GM10266 (cell line): ENCODE data around the gene ECT2L.
A peak's percentile ranks its signal among the peaks of the same experiment; 100 is the strongest.

ENCODE experiments used
- DNase-seq: peaks from one replicate; pipeline ENCODE4 v3.0.0; 2012; ENCODE audit errors: extremely low spot score
- TF ChIP-seq, protein P1 (sequence below): IDR thresholded peaks from 2 replicates; pipeline ENCODE4 v1.5.1; 2012; ENCODE audit warnings: mild to moderate bottlenecking, low read depth; ENCODE audit not compliant: control insufficient read depth, insufficient read depth; ENCODE audit errors: missing control alignments

ECT2L gene

GRCh38 chr6:138806889-138807288 lies 11.0 kb downstream of the ECT2L start:
- DNase-seq, result no peak
- TF ChIP-seq, protein P1, sequence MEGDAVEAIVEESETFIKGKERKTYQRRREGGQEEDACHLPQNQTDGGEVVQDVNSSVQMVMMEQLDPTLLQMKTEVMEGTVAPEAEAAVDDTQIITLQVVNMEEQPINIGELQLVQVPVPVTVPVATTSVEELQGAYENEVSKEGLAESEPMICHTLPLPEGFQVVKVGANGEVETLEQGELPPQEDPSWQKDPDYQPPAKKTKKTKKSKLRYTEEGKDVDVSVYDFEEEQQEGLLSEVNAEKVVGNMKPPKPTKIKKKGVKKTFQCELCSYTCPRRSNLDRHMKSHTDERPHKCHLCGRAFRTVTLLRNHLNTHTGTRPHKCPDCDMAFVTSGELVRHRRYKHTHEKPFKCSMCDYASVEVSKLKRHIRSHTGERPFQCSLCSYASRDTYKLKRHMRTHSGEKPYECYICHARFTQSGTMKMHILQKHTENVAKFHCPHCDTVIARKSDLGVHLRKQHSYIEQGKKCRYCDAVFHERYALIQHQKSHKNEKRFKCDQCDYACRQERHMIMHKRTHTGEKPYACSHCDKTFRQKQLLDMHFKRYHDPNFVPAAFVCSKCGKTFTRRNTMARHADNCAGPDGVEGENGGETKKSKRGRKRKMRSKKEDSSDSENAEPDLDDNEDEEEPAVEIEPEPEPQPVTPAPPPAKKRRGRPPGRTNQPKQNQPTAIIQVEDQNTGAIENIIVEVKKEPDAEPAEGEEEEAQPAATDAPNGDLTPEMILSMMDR, result no peak

DNA sequence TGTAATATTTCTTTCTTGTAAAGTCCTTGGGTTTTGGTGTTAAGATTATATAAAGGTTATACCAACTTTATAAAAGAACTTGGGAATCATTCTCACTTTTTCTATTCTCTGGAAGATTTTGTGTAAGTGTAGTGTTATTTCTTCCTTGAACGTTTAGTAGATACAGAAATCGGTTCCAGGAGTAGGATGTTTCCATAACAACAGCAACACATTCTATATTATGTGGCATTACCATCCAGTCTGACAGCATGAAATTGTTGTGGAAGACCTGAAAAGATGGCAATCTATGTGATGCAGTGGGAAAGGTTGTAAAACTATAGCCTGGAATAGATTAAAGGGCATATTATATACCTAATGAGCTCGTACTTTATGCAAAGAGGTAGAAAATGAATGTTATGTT lies 13.8 kb downstream of the ECT2L start:
- TF ChIP-seq, protein P1, result no peak
- DNase-seq, result no peak

DNA sequence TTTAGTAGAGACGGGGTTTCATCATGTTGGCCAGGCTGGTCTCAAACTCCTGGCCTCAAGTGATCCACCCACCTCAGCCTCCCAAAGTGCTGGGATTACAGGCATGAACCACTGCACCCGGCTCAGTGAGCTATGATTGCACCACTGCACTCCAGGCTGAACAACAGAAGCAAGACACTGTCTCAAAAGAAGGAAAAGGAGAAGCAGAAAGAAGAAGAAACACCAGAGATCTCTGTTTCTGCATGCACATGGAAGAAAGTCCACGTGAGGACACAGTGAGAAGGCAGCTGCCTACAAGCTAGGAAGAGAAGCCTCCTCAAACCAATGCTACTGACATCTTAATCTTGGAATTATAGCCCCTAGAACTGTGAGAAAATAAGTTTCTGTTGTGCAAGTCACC lies 16.0 kb downstream of the ECT2L start:
- TF ChIP-seq, protein P1, result no peak
- no peak for DNase-seq

GRCh38 chr6:138814179-138814834 lies 18.4 kb downstream of the ECT2L start:
- DNase-seq, result no peak
- TF ChIP-seq, protein P1, result no peak

DNA sequence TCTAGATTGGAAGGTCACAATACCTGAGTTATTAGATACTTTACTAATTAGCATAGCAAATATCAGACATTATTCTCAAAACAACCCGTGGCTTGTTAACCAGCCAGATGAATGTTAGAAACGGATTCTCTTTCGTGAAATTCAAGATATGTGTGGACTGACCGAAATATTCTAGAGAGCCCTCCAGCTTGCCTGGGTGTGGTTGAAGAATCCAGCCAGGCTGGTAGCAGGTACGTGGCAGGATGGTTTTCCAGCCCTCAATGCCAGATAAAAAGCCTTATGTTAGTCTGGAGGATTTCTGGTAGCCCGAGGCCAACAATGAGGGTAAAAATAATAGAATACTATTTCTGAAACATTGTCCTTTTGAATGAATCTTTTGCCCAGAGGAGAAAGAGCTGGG lies 19.3 kb downstream of the ECT2L start:
- DNase-seq, result no peak
- TF ChIP-seq, protein P1, result no peak

DNA sequence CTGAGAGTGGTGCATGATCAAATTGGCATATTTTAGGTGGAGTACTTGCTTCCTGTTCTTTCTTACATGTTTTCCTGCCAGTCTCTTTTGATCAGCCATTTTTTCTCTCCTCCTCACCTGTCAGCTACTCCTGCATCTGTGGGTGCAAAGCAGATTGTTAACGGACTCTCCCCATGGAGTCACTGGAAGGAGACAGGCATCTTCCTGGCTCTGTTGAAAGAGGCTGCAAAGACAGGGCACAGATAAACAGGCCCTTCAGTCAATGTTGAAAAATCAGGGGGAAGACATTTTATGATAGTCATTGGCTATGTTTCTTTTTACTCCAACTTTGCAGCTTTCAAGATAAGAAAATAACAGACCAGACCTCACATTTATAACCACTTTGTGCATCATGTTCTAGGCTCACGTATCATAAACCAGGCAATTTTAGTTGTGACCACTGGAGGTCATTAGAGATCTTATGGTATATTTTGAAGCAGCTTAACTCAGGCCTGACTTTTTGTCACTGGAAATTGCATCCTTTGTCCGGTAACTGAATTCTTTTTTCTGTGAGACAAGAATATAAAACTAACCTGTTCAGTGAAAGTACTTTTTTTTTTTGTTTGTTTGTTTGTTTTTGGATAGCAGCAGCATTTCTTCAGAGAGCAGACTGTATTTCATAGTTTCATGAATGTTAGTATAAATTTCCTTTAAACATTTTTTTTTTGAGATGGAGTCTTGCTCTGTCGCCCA lies 20.1 kb downstream of the ECT2L start:
- TF ChIP-seq, protein P1, result peak; percentile 75
- DNase-seq, result peak; percentile 45

DNA sequence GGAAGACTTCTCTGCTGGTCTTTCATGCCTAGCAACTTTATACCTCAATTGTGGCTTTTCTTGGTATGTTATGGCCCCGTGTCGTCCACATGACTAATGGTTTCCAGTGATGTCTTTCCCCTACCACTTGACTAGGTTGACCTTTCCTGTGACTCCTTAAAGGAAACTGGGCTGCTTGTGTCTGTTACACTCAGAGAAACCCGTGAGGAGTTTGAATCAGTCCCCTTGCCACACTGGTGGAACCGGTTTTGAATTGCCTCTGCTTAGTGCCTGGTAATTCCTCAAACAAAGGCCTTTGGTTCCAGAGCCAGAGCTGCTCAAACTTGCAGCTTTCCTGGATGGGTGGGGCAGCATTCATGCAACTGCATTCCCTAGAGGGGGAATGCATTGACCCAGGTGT lies 21.9 kb downstream of the ECT2L start:
- TF ChIP-seq, protein P1, result no peak
- DNase-seq, result no peak
